Adrenal gland (tissue), 5 donors: ENCODE results near the gene FAM161B.
"Not testable (repeated sequence)": the region's sequence is repeated elsewhere in the genome, so short reads cannot be mapped to it uniquely, and the experiment has no call there.

Experiments used
- CTCF ChIP-seq, 6 experiments: fragments of 450-650 bp in 4 of 6; fragments of 200-600 bp in 2 of 6; sonication (generic) in 1 of 6; IDR thresholded peaks; 1 replicate in 5 of 6; 2 replicates in 1 of 6; pipeline versions ENCODE4 v1.5.1 to v1.8.0; 2016 to 2021; ENCODE audit warnings: antibody characterized with exemption in 6 of 6, mild to moderate bottlenecking in 2 of 6, moderate library complexity in 1 of 6
- POLR2A ChIP-seq, 2 donors: fragments of 450-650 bp; IDR thresholded peaks; one replicate each; pipeline ENCODE4 v1.6.1; 2017; ENCODE audit warnings: antibody characterized with exemption in 2 of 2, mild to moderate bottlenecking in 2 of 2, moderate library complexity in 1 of 2
- donor health status: DM: no; HTN: no; CAD: no.

DNA sequence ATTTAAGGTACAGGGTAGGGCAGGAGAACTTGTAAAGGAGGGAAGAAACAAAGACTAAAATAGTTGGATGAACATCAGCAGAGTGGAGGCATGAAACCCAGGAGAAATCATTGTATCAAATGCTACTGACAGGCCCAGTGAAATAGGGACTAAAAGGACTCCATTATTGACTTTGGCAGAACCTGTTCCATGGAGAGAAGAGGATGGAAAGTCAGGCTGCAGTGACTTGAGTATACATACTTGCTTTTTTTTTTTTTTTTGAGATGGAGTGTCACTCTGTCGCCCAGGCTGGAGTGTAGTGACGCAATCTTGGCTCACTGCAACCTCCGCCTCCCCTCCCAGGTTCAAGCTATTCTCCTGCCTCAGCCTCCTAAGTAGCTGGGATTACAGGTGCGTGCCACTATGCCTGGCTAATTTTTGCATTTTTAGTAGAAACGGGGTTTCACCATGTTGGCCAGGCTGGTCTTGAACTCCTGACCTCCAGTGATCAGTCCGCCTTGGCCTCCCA lies 55.7 kb downstream of the FAM161B start:
- TF ChIP-seq CTCF, POLR2A (IDR thresholded peaks at IDR 0.05): not testable (repeated sequence)
